Bronchial epithelial cell (primary cell): ENCODE measurements around the gene FAM124B. TPM values are rescaled to one million over a fixed set of nuclear protein-coding genes. Genes with fewer than 3 reads are reported as not detected.
A peak's percentile ranks its signal among the peaks of the same experiment; 100 is the strongest.

Experiments
- DNase-seq: peaks from one replicate; pipeline ENCODE4 v3.0.0-alpha.2; 2010; ENCODE audit warnings: low read depth
- FAIRE-seq: peaks from 2 replicates; lab custom pipeline; 2011; peaks lifted over from hg19 to GRCh38; lab: Jason Lieb, UNC
- H3K27me3 ChIP-seq: 2 replicates; pipeline ENCODE4 v1.5.1; 2011; ENCODE audit warnings: low read length; ENCODE audit not compliant: control insufficient read depth, insufficient read depth
- H3K36me3 ChIP-seq: 2 replicates; pipeline ENCODE4 v1.5.1; 2011; ENCODE audit warnings: low read length; ENCODE audit not compliant: control insufficient read depth, insufficient read depth
- H3K4me3 ChIP-seq: 2 replicates; pipeline ENCODE4 v1.5.1; 2011; ENCODE audit warnings: mild to moderate bottlenecking, low read depth, low read length, control low read depth
- CTCF ChIP-seq: IDR thresholded peaks from 2 replicates; pipeline ENCODE4 v1.5.1; 2011; ENCODE audit warnings: mild to moderate bottlenecking, moderate library complexity, low read length, control low read depth, inconsistent platforms; ENCODE audit not compliant: insufficient read depth, severe bottlenecking
- total RNA-seq: library from RNA; depleted of rRNA; stranded (reverse); fragments of >200 nt; gene quantifications from 2 replicates; pipeline ENCODE4 v1.2.1, GENCODE V29; 2014

Gene FAM124B
- total RNA-seq, 1 donor from 2014 or later, result not detected

GRCh38 chr2:224412141-224413015 is 10.5 kb upstream of the FAM124B start:
- no peak overlapping the region for H3K4me3 ChIP-seq
- FAIRE-seq (no peak), DNase-seq (peak; percentile 61)
- no peaks in the 10 kb centered on the region for H3K36me3 ChIP-seq
- H3K27me3 ChIP-seq, result no peaks in the 10 kb centered on the region
- no peak for TF ChIP-seq CTCF

- no peaks in the 10 kb centered on the region for H3K27me3 ChIP-seq
- H3K36me3 ChIP-seq, result no peaks in the 10 kb centered on the region
- peak; percentile 80 for FAIRE-seq
- no peak for TF ChIP-seq CTCF
- H3K4me3 ChIP-seq, result no peak overlapping the region
- peak; percentile 54 for DNase-seq
Measured at GRCh38 chr2:224410946-224411561, 9.1 kb upstream of the FAM124B start.

- no peak for TF ChIP-seq CTCF
- Histone ChIP-seq H3K27me3 (no peaks in the 10 kb centered on the region), H3K36me3 (no peaks in the 10 kb centered on the region), H3K4me3 (no peak overlapping the region)
- DNase-seq (no peak), FAIRE-seq (no peak)
Measured at GRCh38 chr2:224408676-224409075, 6.8 kb upstream of the FAM124B start.

GRCh38 chr2:224407241-224407701 is 5.4 kb upstream of the FAM124B start:
- no peak for TF ChIP-seq CTCF
- FAIRE-seq (no peak), DNase-seq (no peak)
- no peaks in the 10 kb centered on the region for H3K36me3 ChIP-seq
- H3K27me3 ChIP-seq, result no peaks in the 10 kb centered on the region
- H3K4me3 ChIP-seq, result no peak overlapping the region

- no peak for TF ChIP-seq CTCF
- no peaks in the 10 kb centered on the region for H3K36me3 ChIP-seq
- H3K27me3 ChIP-seq, result no peaks in the 10 kb centered on the region
- DNase-seq, result peak; percentile 15
- FAIRE-seq, result peak; percentile 23
- no peak overlapping the region for H3K4me3 ChIP-seq
Measured at GRCh38 chr2:224405841-224406370, 4.0 kb upstream of the FAM124B start.
